Jurkat, Clone E6-1 (cell line): ENCODE data around the gene CAMK2A. TPM values are rescaled to one million over a fixed set of nuclear protein-coding genes. Genes with fewer than 3 reads are reported as not detected.

ENCODE experiments used
- DNase-seq: peaks from one replicate; pipeline ENCODE4 v3.0.0-alpha.2; 2011; ENCODE audit warnings: low read depth, low spot score
- H3K4me3 ChIP-seq: 2 replicates; pipeline ENCODE4 v1.5.1; 2011; ENCODE audit warnings: mild to moderate bottlenecking, low read length, control low read depth, moderate library complexity
- polyA plus RNA-seq: library from polyadenylated mRNA; unstranded; fragments of >200 nt; gene quantifications from one replicate; pipeline ENCODE4 v1.2.1, GENCODE V29; 2012; ENCODE audit warnings: missing spikeins; ENCODE audit not compliant: insufficient read length, insufficient read depth

CAMK2A gene
- polyA plus RNA-seq, result not detected

DNA sequence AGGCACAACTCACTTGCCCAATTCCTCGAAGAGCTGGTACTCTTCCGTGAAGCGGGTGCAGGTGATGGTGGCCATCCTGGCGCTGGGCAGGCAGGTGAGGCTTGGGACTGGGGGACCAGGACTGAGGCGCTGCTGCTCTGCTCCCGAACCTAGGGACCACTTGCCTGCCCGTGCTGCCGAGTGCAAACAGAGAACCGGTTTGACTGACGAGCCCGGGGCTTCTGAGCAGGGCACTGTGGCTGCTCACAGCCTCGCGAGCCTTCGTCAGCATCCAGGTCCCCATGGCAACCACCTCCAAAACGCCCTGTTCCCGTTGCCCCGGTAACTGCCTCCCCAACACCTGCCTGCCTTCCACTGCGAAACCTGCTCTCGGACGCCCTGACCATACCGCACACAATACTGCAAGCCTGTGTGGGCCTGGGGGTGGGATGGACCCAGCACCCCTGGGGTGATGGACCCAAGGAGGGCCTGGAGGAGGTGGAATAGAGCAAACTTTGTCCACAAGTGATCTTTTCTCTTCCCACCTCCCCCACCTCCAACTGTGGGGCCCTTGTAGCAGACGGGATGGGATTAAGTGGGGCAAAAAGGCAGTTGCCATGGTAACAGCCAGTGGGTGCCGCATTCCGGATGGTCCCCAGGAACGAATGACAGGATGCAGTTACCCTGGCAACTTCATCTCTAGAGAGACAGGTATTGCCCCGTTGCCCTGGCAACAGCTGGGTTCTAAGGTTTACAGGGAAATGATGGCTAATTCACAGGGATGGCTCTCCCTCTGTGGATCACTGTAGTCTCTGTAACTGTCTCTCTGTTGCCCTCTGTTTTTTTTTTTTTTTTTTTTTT is at the start of gene CAMK2A:
TSS of gene CAMK2A (minus strand) at position 223 of the 840 bp plus-strand sequence. CDS start at position 75, 148 bp downstream.
- no peak for DNase-seq
- no peak within 1 kb of the TSS for H3K4me3 ChIP-seq

DNA sequence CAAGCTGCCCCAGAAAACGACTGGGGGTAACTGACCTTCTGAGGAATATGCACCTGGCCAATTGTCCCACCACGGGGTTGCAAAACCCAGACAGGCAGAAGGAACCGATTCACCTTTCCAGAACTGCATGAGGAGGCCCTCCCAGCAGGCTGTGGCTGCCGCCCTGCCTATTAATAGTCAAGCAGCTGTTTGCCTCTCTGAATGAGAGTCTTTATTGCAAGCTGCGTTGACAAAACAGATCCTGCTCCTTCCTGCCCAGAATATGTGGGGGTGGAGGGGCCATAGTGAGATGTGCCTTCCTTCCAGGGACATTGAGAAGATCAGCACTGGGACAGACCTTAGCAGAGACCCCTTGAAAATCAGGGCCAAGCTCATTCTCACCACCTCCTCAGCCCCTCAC is 49.6 kb upstream of the CAMK2A start:
- DNase-seq, result no peak
- H3K4me3 ChIP-seq, result no peak overlapping the region

DNA sequence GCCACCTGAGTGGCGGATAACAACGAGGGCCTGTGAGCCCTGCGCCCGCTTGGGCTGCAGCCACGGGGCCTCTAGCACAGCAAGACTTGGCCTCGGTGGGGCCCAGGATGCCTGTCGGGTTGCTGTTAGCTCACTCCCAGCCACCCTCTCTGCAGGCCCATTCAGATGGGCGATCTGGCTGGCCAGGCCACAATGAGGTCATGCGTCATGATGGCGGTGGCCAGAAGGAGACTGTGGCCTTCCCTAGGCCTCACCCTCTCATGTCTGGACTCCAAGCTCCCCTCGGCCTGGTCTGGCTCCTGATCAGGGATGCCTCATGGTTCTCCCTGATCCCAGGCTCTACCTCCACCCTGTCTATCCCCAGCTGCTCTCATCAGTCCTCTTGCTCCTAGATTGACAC is 49.0 kb upstream of the CAMK2A start:
- no peak for DNase-seq
- no peak overlapping the region for H3K4me3 ChIP-seq

DNA sequence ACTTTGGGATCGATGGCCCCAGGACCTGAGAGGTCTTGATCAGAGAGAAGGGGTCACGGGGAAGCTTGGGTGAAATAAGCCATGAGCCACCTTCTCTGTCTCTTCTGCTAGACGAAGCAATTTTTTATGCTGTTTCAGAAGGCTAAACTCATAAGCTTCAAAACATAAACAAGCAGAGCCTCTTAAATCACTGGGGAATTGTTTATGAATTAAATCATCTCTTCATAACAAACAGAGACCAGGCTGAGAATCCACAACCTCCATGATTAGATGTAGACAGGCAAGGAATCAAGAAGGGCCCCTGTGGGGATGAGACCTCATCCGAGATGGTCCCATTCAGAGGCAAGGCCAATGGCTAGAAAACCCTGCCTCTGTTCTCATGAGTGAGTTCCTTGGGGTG is 46.2 kb upstream of the CAMK2A start:
- DNase-seq, result no peak
- no peak overlapping the region for H3K4me3 ChIP-seq

DNA sequence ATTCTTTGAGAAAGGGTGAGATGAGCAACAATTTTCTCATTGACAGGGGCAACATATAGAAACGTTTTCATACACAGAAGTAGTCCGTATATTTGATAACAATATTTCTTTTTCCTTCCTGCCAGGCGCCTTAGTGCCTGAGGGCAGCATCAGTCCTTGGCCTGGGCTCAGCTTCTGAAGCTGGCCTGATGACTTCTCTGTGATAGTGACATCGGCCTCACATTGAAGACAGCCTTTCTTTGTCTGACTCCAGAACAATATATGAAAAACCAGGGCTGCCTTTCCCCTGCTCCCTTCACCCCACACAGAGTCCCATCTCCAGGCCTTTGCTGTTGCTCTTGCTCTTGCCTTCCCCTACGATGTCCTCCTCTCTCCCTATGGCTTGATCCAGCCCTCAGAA is 43.8 kb upstream of the CAMK2A start:
- no peak overlapping the region for H3K4me3 ChIP-seq
- no peak for DNase-seq

DNA sequence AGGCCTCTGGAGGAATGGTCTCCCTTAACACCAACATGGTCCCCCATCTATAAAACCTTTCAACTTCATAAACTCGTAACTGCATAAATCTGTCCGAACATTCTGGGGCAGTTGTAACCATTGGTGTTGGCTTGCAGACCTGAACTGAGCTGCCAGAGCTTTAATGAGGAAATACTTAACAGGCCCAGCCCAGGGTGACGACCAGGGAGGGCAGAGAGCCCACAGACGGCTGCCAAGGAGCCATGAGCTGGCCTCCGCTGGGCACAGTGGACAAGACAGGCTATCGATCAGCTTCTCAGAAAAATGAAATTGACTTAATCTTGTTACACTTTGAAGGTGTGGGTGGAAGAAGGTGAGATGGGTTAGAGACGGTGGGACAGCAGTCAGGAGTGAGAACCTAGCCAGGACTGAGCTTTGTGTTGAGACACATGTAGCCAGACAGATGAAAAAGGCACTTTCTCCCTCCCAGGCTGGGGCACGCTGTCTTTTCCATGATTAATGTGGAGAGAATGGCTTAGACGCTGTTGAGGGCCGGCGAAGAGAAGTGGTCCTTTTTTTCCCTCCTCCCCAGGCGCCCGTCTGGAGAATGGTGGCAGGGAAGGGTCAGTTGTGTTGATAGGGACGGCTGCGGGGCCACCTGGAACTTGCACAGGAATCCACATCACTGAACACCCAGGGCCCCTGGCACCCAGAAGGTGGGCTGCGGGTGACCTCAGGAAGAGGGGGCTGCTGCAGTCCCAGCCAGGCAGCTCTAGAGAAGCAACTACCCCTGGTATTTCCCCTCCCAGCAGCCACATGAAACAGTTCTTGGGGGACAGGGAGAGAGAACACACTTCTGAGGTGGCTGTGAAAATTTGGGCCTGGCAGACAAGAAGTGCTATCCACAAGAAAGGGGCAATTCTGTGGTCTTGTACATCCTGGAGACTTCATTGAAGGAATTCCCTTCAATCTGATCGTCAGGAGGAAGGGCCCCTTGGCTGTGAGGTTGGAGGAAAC is 40.6 kb upstream of the CAMK2A start:
- peak; percentile 57 for DNase-seq
- no peak overlapping the region for H3K4me3 ChIP-seq

DNA sequence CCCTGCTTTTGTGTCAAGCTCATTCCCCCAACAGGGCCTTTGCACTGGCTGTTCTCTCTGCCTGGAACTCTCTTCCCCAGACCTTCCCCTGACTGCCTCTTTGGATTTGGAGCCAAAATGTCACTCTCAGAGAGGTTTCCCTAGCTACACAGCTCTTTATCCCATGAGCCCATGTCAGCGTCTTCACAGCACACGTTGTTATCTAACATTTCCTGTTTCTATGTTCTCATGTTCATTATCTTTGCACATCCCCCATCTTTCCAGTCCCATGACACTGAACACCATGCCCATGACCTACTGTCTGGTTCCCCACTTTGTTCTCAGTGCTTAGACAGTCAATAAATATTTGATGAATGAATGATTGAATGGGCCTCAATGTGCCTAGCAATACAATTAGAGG is 39.5 kb upstream of the CAMK2A start:
- DNase-seq, result no peak
- H3K4me3 ChIP-seq, result no peak overlapping the region

DNA sequence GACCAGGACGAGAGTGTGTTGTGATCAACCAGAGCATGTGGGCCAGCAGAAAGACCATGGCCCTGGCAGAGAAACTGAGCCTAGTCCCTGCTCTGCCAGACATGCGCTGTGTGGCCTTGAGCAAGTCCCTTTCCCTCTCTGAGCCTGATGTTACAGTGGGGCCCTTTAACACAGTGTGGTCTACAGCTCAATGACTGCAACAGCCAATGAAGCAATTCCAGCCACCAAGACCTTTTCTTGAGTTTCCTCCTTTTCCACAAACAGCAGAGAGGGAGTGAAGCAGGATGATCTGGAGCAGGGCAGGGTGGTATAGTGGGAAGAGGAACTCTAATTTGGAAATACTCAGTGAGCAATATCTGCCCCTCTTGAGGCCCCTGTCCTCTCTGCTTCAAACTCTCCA is 38.9 kb upstream of the CAMK2A start:
- no peak overlapping the region for H3K4me3 ChIP-seq
- no peak for DNase-seq

DNA sequence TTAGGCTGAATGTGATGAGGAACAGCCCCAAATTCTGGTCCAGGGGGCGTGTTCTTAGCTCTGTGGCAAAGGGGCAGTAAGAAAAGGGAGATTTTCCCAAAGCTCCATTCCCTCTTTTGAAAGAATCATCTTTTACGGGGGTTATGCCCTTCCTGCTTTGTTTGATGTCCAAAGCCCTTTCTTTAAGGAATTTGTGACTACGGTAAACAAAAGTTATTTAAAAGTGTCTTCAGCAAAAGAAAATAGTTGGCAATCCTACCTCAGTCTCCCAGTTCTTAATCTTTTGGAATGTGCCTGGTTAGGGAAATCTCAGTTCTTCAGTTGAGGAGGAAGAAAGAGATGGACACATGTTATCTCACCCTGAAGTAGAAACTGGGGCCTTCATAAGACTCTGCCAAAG is 37.6 kb upstream of the CAMK2A start:
- no peak for DNase-seq
- H3K4me3 ChIP-seq, result no peak overlapping the region

DNA sequence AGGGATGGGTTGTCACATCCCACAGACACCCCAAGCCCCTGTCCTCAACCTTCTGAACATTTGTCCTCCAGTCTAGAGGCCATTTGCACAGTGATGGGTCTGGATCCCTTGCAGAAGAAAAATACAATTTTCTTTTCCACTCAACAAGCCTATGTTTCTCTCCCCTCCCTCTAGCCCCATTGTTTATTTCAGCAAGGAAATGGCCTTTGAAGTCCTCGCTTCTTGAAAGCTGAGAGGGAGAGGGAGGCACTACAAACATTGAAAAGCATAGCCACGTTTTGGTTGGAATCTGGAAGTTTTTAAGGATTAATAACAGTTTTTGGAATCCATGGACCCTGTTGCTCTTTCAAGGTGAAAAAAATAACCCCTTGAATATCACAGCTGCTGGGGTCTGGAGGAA is 37.1 kb upstream of the CAMK2A start:
- no peak overlapping the region for H3K4me3 ChIP-seq
- no peak for DNase-seq

DNA sequence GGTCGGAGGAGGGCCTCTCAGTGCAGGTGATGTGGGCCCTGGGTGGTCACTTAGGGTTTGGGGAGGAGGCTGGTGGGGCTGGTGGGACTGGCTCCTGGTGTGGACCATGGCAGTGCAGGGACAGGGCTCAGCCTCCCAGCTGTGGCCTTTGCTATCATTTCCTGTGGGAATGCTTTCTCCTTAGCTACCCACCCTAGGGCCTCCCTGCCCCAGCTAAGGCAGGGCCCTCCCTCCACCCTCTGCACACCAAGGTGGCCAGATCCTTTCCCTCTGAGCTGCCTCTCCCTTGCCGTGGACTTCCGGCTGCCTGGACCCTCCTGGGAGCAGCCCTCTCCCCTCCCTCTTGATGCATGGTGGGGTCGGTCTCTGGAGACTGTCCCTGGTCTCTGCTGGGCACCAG is 35.9 kb upstream of the CAMK2A start:
- no peak overlapping the region for H3K4me3 ChIP-seq
- DNase-seq, result no peak

DNA sequence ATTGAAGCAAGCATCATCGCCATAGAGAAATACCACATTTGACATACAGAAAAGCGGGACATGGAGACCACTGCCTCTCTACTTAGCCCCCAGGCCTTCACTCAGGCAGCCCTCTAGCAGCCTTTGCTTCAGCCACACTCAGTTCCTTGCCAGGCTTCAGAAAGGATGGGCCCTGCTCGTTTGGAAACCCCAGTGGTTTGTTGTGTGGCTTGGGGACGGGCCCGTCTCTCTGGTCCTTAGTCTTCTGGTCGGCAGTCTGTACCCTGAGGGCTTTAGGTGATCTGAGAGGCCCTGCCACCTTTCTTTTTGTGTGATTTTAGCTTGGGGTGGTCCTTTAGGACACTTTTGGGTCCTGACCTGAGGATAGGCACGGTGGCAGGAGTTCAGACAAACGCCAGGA is 34.2 kb upstream of the CAMK2A start:
- DNase-seq, result no peak
- no peak overlapping the region for H3K4me3 ChIP-seq

DNA sequence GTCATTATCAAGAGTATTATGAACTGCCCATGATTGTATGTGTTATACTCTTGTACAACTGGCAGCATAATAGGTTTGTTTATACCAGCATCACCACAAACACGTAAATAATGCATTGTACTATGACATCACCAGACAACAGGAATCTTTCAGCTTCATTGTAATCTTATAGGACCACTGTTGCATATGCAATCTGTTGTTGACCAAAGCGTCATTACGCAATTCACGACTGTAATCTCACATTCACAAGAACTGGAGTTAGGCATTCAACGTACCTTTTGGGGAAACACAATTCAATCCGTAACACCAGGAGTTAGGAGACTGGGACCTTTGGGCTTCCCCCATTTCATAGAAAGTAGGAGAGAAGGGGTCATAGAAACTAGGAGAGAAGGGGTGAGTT is 33.5 kb upstream of the CAMK2A start:
- DNase-seq, result no peak
- no peak overlapping the region for H3K4me3 ChIP-seq

DNA sequence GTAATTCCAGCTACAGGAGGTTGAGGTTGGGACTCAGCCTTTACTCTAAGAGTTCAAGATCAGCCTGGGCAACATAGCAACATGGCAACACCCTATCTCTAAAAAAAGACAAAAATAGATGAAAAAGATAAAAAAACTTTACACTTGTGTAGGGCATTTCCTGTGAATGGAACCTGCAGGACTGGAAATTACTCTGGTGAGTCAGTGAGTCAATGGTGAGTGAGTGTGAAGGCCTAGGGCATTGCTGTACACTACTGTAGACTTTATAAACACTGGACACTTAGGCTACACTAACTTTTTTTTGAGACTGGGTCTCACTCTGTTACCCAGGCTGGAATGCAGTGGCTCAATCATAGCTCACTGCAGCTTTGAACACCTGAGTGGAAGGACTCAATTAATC is 32.6 kb upstream of the CAMK2A start:
- no peak overlapping the region for H3K4me3 ChIP-seq
- no peak for DNase-seq

DNA sequence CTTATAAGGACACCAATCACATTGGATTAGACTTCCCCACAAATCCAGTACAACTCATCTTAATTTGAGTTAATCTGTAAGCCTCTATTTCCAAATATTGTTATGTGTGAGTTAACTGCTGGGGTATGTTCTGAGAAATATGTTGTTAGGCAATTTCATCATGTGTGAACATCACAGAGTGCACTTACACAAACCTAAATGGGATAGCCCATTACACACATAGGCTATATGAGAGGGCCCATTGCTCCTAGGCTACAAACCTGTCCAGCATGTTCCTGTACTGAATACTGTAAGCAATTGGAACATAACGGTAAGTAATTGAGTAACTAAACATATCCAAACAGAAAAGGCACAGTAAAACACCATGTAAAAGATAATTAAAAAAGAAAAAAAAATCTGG is 32.2 kb upstream of the CAMK2A start:
- no peak overlapping the region for H3K4me3 ChIP-seq
- DNase-seq, result no peak

DNA sequence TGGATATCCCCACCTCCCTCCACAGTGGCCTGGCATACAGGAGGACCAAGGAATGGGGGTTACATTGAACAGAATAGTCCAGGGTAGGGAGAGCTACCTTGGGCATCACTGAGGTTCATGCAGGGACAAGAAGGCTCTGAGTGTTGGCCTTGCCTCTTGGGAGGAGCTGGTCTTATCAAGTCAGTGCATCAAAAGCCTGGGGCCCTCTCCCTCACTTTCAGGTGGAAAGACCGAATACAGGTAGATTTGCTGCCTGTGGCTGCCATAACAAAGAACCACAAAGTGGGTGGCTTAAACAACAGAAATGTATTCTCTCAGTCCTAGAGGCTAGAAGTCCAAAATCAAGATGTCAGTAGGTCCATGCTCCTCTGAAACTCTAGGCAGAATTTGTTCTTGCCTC is 31.6 kb upstream of the CAMK2A start:
- H3K4me3 ChIP-seq, result no peak overlapping the region
- no peak for DNase-seq

DNA sequence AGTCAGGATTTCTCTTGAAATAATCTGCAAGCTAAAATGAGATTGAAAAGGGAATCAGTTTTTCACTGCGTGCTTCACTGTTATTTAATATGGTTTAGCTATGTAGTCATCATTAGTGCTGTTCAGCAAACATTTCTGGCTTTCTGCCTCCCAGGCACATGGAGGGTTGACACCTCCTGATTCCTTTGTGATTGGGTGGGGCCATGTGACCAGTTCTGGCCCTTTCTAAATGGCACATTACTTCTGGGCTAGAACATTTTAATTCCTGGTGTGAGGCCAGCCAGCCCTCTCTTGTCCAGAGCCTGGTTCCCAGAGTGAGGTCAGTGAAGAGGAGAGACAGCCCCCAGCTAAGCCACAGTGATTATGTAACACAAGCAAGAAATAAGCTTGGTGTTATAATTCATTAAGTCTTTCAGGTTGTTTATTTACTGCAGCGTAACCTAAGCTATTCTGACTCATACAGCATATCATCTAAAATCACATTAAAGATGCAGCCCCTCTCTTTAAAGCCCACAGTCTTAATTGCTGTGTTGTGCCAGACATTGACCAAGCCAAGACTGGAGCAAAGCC is 30.6 kb upstream of the CAMK2A start:
- no peak for DNase-seq

DNA sequence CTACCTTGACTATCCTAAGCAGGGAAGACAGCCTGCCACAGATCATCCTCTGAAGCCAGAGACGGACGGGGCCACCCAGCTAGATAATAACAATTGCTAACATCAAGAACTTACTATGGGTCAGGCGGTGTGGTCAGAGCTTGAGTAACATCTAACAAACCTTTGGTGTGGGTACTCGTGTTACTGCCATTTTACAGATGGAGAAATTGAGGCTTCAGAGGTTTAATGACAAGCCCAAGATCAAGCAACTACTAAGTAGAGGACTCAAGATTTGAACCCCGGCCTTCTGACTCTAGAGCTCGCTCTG is 29.9 kb upstream of the CAMK2A start:
- H3K4me3 ChIP-seq, result no peak overlapping the region
- no peak for DNase-seq

More for the DNA sequence above, 30.6 kb upstream of the CAMK2A start:
- no peak overlapping the region for H3K4me3 ChIP-seq

DNA sequence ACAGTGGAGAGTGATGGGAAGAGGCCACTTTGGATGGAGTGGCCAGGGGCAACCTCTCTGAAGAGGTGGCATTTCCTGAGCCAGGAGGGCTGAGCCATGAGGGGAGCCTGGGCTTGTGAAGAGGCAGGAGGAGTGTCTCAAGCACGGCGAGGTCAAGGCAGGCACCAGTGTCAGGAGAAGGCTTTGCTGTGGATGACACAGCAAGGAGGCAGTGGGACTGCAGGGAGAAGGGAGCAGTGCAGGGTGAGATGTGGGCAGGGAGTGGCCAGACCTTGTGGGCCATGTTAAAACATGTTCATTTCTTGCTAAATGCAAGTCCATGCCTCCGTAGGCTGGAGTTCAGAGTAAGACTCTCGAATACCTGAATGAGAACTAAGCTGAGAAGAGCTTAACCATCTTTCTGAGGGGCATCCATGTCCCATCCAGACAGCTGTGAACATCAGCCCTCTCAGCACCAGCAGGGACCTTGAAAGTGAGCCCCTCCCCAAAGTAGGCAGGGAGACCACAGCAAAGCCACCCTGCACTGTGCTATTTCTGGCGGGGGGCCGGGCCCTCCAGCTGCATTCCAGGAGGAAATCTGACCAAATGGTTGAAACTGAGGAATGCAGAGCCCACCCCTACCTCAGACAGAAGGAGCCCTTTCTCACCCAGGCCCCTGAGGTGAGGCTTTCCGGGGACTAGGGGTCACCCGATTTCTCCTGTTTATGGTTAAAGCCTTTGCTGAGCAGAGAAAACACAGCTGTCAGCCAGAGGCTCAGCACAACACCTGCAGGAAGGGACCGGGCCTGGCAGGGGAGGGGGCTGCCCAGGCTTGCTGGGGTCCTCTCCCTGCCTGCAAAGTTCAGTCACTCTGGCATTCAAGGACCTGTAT is 29.3 kb upstream of the CAMK2A start:
- no peak for DNase-seq
- no peak overlapping the region for H3K4me3 ChIP-seq
